ELF-1 (cell line): Measurements from ENCODE around the gene SORT1.
"Not testable (repeated sequence)": the region's sequence is repeated elsewhere in the genome, so short reads cannot be mapped to it uniquely, and the experiment has no call there.

Experiments
- DNase-seq: peaks from one replicate; pipeline ENCODE4 v3.0.0-alpha.2; 2016; ENCODE audit warnings: low read depth, low spot score

Gene SORT1

GRCh38 chr1:109396871-109397580, 692 bp downstream of the SORT1 start:
- DNase-seq: no peak

- no peak for DNase-seq
Observed at GRCh38 chr1:109396513-109396839, 1.2 kb downstream of the SORT1 start.

GRCh38 chr1:109395602-109396512, 1.9 kb downstream of the SORT1 start:
- DNase-seq: no peak

DNA sequence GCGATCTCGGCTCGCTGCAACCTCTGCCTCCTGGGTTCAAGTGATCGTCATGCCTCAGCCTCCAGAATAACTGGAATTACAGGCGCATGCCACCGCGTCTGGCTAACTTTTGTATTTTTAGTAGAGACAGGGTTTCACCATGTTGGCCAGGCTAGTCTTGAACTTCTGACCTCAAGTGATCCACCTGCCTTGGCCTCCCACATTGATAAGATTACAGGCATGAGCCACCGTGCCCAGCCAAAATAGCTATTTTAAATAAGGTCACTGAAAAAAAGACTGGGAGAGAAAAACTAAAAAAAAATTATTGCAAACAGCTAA, 2.5 kb downstream of the SORT1 start:
- not testable (repeated sequence) for DNase-seq

DNA sequence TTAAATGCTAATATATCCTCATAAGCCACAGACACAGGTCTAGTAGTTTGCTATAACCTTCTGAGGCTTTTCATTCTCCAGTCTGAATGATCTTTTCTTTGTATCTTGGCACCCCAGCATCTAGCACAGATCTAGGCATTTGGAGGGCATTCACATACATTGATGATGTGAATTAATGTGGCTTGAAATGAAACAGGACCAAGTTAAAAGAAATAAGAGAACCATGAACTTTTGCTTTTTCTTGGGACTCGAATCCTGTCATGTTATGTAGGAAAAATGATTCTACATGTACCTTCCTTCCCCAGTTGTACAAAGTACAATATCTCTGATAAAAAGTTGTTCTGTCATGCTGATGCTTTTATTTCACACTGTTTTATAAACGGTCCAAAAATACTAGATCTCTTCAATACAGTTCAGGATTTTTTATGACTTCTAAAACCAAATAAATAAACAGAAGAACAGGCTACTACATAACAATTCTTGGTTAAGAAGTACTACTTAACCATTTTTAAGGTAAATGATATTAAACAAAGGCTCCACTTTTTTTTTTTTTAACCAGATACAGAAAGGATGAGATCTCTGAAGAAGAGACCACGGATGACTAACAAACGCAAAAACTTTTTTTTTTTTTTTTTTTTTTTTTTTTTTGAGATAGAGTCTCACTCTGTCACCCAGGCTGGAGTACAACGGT, 3.0 kb downstream of the SORT1 start:
- no peak for DNase-seq

DNA sequence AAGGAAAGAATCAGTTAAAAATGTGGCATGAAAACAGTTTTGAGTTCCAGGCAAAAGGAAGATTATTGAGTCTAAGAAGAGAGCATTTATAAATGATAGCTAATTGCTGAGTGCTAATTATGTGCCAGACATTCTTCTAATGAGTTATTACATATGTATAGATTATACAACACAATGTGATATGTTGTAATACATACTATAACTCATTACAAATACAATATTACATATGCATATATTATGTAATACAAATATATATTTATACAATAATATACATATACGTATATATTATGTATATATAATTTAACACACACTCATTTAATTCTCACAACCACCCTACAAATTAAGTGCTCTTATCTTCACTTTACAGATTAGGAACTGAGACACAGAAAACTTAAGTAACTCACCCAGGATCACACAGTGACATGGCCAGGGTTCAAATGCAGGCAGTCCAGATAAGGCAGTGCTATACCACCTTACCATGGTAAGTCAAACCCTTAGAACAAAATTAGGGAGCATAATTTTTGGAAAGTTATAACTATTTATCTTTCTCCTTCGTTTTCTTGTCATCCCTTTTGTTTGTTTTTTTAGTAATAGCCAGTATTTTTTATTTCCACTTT, 4.0 kb downstream of the SORT1 start:
- DNase-seq: no peak

GRCh38 chr1:109392788-109393616, 4.7 kb downstream of the SORT1 start:
- DNase-seq: peak; percentile 71

DNA sequence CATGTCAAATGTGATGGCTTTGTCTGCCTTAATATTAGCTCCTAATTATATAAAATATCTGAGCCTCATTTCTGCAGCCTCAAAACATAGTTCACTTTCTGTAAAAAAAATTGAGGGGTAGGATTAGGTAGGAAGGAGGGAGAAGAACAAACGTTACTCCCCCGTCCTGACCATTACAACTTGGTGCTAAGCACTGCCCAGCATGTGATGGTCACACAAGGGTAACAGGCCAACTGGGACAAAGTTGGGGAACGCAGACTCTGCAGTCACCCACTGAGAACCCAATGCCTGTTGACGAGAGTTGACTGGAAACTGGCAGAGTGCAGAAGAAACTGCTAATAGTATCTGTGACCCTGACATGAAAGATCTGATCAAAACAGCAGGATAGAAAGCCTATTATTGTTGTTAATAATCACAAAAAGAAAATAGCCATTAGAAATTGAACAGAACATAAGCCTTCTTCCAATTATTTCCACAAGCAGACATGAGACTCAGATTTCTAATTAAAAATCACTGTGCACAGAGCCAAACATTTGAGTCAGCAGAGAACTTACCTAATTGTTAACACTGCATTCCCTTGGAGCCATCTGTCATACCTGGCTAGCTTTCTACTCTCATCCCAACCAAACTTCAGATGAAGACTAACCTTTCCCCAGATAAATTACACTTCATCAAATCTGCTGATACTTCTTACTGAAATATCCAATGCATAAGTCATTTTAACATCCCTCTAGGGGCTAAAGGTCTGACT, 5.5 kb downstream of the SORT1 start:
- DNase-seq: no peak

DNA sequence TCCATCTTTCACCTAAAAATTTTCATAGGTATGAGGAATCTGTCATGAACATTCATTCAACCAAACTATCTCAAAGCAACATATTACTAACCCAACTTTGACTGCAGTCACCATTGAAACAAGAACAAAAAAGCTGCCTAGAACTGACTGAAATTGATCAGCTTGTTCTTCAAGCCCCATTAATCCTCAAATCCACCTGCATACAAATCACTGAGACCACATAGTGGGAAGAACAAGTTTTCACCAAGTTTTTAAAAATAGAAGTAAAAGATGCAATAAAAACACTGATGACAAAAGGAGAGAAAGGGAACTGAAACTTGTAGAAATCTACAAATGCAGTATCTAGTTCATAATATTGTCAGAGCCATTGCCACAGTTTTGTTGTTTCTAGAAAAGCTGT, 6.1 kb downstream of the SORT1 start:
- DNase-seq: no peak

DNA sequence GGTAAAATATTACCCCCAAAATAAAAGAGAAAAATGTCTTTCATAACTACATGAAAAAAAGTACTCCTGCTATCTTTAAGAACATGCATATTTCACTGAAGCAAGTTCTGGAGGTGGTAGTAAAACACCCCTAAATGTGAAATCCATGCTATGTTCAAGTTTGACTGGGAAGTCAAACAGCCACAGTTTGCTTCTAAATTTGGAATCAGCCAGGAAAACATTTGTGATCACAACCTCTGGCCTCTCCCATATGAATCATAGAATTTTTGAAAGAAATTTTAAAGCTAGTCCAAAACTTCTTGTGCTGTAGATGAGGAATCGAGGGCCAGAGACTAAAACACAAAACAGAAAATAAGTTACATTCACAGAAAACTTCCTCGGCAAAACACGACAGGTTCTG, 6.6 kb downstream of the SORT1 start:
- no peak for DNase-seq

- DNase-seq: no peak
Observed at GRCh38 chr1:109389638-109390341, 7.9 kb downstream of the SORT1 start.

GRCh38 chr1:109388884-109389637, 8.7 kb downstream of the SORT1 start:
- DNase-seq: no peak

DNA sequence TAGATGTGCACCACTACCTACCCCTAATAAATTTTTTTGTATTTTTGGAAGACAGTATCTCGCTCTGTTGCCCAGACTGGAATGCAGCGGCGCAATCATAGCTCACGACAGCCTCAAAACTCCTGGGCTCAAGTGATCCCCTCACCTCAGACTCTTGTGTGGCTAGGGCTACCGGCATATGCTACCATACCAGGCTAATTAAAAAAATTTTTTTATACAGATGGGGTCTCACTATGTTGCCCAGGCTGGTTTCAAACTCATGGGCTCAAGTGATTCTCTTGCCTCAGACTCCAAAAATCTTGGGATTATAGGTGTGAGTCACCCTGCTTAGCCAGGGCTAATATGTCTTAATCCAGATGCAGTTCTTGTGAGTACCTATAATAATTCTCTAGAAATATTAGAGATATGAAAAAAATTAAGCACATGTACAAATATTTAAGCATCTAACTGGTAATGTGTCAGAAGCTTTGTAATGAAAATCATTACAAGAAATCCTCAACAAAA, 9.5 kb downstream of the SORT1 start:
- DNase-seq: no peak

DNA sequence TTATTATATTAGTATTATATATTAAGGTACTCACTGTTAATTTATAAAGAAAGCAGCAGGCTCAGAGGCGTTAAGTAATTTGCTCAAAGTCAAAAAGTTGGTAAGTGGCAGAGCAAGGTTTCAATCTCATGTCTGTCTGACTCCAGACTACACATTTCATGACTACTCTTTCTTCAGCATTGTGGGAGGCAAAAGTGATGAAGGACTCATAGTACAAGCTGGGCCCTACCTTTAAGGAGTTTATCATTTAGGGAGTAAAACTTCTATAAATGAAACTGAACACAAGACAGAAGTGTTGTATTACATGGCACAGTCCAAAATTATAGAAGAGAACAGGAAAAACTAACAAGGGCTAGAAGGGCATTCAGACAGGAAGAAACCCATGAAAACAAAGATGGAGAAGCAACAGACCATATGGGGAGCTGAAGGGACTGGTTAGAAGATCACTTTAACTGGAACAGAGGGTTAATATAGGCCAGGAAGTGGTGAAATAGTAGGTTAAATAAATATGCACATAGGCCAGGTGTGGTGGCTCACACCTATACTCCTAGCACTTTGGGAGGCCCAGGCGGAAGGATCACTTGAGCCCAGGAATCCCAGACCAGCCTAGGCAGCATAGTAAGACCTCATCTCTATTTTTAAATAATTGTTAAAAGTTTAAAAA, 11.5 kb downstream of the SORT1 start:
- DNase-seq: no peak

- DNase-seq: no peak
Observed at GRCh38 chr1:109385417-109385816, 12.3 kb downstream of the SORT1 start.

- no peak for DNase-seq
Observed at GRCh38 chr1:109383854-109384253, 13.9 kb downstream of the SORT1 start.

DNA sequence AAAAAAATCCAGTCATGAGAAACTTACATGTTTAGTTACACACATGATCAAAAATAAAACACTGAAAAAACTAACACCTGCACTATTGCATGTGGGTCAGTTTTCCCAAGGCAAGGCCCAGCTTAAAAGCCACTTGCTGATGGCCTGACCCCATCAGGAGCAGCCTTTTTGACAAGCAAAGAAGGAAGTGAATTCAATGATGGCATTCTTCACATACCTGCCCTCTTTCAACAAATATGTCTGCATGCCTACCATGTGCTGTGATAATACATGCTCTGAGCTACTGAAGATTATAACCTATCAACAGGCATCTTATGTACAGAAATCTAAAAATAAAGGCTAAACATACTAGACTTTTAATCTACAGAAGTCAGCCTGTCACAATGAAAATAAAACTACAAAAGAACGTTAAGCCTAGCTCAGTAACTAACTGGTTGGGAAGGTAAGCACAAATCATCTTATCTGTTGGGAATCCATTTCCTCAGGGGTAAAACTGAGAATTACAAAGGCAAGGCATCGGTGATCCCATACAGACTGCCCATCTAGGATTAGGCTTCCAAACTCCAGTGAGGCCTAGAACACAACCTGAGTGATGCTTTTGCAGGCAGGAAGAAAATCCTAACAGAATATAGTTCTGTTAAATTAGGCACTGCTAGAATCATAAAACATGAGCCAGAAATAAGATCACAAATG, 14.5 kb downstream of the SORT1 start:
- peak; percentile 27 for DNase-seq

GRCh38 chr1:109381573-109381972, 16.1 kb downstream of the SORT1 start:
- no peak for DNase-seq
